ENCODE results near the gene SCOC.

SCOC gene

GRCh38 chr4:140359562-140360427, 13.7 kb upstream of the SCOC start:
- TF ChIP-seq, protein P1, sequence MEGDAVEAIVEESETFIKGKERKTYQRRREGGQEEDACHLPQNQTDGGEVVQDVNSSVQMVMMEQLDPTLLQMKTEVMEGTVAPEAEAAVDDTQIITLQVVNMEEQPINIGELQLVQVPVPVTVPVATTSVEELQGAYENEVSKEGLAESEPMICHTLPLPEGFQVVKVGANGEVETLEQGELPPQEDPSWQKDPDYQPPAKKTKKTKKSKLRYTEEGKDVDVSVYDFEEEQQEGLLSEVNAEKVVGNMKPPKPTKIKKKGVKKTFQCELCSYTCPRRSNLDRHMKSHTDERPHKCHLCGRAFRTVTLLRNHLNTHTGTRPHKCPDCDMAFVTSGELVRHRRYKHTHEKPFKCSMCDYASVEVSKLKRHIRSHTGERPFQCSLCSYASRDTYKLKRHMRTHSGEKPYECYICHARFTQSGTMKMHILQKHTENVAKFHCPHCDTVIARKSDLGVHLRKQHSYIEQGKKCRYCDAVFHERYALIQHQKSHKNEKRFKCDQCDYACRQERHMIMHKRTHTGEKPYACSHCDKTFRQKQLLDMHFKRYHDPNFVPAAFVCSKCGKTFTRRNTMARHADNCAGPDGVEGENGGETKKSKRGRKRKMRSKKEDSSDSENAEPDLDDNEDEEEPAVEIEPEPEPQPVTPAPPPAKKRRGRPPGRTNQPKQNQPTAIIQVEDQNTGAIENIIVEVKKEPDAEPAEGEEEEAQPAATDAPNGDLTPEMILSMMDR (IDR thresholded peaks at IDR 0.05) = peak; percentile 94
- no peak for TF ChIP-seq ZFX (IDR thresholded peaks at IDR 0.05; ENCODE audit: borderline replicate concordance)
- H3K27ac ChIP-seq = no peak overlapping the region

GRCh38 chr4:140361099-140361498, 12.3 kb upstream of the SCOC start:
- H3K27ac ChIP-seq = no peak overlapping the region
- no peak for TF ChIP-seq ZFX (IDR thresholded peaks at IDR 0.05; ENCODE audit: borderline replicate concordance)
- TF ChIP-seq, protein P1 (IDR thresholded peaks at IDR 0.05) = no peak

DNA sequence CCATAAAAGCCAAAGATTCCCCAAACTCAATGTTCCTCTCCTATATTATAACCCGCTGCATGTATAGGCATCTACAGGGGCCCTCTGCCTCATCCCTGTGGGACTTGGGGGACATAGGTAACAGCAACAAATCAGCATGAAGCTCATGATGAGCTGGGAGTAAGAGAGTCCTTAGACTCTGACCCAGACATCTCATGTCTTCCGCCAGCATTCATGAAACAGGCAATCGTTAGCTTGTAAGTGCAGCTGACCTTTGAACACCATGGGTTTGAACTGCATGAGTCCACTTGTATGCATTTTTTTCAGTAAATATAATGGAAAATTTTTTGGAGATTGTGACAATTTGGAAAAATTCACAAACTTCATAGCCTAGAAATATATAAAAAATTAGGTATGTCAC, 10.4 kb upstream of the SCOC start:
- no peak overlapping the region for H3K27ac ChIP-seq
- no peak for TF ChIP-seq ZFX (IDR thresholded peaks at IDR 0.05; ENCODE audit: borderline replicate concordance)
- TF ChIP-seq, protein P1 (IDR thresholded peaks at IDR 0.05) = no peak

- H3K27ac ChIP-seq = no peak overlapping the region
Measured at GRCh38 chr4:140363558-140363957, 9.9 kb upstream of the SCOC start.

DNA sequence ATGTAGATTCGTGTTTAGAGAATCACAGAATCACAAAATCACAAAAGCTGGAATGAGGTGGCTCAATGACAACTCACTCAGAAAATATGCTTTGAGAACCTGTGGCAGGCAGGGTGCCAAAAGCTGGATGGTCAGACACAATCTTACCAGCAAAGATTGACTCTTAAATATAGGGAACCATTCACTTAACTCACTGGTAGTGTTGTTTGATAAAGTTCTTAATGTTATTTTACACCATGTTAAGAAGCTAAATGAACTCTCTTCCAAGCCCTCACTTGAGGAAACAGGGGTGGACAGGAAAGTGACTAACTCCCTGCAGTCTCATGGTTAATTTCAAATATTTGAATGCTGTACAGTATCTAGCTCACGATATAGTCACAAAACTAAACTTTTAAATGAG, 5.7 kb upstream of the SCOC start:
- no peak overlapping the region for H3K27ac ChIP-seq
- TF ChIP-seq, protein P1 (IDR thresholded peaks at IDR 0.05) = no peak

More at GRCh38 chr4:140363558-140363957, 9.9 kb upstream of the SCOC start:
- TF ChIP-seq, protein P1 (IDR thresholded peaks at IDR 0.05) = no peak
- no peak for TF ChIP-seq ZFX (IDR thresholded peaks at IDR 0.05; ENCODE audit: borderline replicate concordance)

DNA sequence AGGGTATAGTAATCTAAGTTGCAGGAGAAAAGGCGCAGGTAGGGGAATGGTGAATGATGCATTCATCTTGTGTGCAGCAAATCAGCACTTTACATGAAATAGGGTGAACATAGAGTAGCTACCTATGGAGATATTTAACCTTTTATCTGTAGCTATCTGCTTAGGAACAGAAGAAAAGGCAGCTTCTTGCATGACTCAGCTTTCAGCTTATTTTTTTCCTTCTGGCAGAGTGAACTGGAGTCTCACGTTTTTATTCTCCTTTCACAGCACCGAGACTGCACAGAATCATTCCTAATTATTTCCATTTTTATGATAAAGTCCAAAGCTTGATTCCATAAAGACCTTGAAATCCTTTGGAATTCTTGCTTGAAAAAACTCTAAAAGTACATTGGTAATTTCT, 4.8 kb upstream of the SCOC start:
- TF ChIP-seq, protein P1 (IDR thresholded peaks at IDR 0.05) = no peak
- no peak for TF ChIP-seq ZFX (IDR thresholded peaks at IDR 0.05; ENCODE audit: borderline replicate concordance)
- no peak overlapping the region for H3K27ac ChIP-seq

- TF ChIP-seq, protein P1 (IDR thresholded peaks at IDR 0.05) = no peak
- no peak for TF ChIP-seq ZFX (IDR thresholded peaks at IDR 0.05; ENCODE audit: borderline replicate concordance)
- H3K27ac ChIP-seq = peak overlapping the region; percentile 93
Measured at GRCh38 chr4:140372751-140373327, 607 bp upstream of the SCOC start.
